Motor neuron (in vitro differentiated cells): ENCODE data around the gene ITPKC. TPM values are rescaled to one million over a fixed set of nuclear protein-coding genes. Genes with fewer than 3 reads are reported as not detected.

Source experiments
- ATAC-seq, 8 experiments: fragments of 200-7000 bp; cut with Tn5 transposase; replicated peaks in 6 of 8; 2 replicates each; pipeline ENCODE4 v1.8.0; 2021; ENCODE audit warnings: mild to moderate bottlenecking in 8 of 8, moderate library complexity in 8 of 8
- H3K27ac ChIP-seq, 2 donors: fragments of 250-450 bp; sonication (Bioruptor Pico); 2 replicates each; pipeline ENCODE4 v1.9.0; 2021; ENCODE audit warnings: antibody characterized with exemption in 2 of 2, mild to moderate bottlenecking in 2 of 2, moderate library complexity in 1 of 2
- H3K4me1 ChIP-seq, 2 donors: fragments of 250-450 bp; sonication (Bioruptor Pico); replicated peaks in 1 of 2; 2 replicates each; pipeline ENCODE4 v1.6.1; 2021; ENCODE audit warnings: antibody characterized with exemption in 2 of 2, mild to moderate bottlenecking in 2 of 2, moderate library complexity in 1 of 2
- H3K4me3 ChIP-seq, 5 donors: fragments of 250-450 bp; sonication (Bioruptor Pico); 2 replicates each; pipeline ENCODE4 v1.9.0; 2021; ENCODE audit warnings: antibody characterized with exemption in 5 of 5, mild to moderate bottlenecking in 5 of 5, moderate library complexity in 4 of 5
- WGBS, 10 experiments: fragments of 450-650 bp; shearing (Covaris generic); methylation state at CpG; one replicate each; pipeline ENCODE4 v1.0.0; 2022; 5-methylcytosine and 5-hydroxymethylcytosine counted together
- in situ Hi-C, 9 experiments: fragments of 400-800 bp; cut with MboI; loops; one replicate each; pipeline ENCODE4 v1.15.0; 2021; ENCODE audit warnings: low sequenced_read_pairs in 9 of 9, low pct_unique_long_range_greater_than_20kb in 2 of 9; ENCODE audit not compliant: unreplicated experiment in 9 of 9
- total RNA-seq, 8 experiments: library from RNA; unstranded; fragments of 300-600 nt; gene quantifications; 2 replicates each; pipeline versions ENCODE4 v1.2.3 to v1.2.4, GENCODE V29; 2022

The ITPKC gene
- total RNA-seq, 8 experiments from 2014 or later, result 7.8 to 13.1 (median 9.2) TPM

DNA sequence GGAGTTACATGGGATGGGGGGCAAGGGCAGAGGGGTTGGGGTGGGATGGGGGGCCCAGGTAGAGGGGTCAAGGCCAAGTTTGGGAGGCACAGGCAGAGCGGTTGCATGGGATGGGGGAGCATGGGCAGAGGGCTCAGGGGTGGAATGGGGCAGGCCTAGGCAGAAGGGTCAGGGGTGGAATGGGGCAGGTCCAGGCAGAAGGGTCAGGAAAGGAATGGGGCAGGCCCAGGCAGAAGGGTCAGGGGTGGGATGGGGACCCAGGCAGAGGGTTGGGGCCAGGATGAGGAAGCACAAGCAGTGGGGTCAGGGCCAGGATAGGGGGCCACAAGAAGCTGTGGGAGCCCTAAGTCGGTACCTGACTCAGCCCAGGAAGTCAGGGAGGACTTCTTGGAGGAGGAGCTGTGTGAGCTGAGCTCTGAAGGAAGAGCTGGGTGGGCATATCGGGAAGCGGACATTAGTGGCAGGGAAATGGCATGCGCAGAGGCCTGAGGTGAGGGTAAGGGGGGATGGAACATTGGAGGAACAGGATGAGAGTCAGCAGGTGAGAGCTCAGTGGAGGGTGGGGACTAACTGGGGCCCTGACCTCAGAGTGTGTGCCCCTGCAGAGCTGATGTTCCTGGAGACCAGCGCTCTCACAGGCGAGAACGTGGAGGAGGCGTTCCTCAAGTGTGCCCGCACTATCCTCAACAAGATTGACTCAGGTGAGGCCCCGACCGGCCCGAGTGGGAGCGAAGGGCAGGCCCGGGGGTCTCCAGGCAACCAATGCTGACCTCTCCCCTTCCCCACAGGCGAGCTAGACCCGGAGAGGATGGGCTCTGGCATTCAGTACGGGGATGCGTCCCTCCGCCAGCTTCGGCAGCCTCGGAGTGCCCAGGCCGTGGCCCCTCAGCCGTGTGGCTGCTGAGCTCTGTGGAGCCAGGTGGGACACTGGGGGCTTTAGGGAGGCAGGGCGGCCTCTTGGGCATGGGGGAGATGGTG, 69.4 kb downstream of the ITPKC start:
- in situ Hi-C loops, result no loop called here
- WGBS, 10 experiments, result 84 to 100% (median 92%) methylated on average over 1 to 8 of the region's 25 CpGs; no CpG with 5 or more reads in 4 of the 10 experiments
- ATAC-seq, result no peak
- H3K4me3 ChIP-seq, result no peak overlapping the region
- H3K4me1 ChIP-seq, result no peaks in the 10 kb centered on the region
- no peak overlapping the region for H3K27ac ChIP-seq

Other genes starting within 250 kb of the ITPKC start
- 10 to 100 TPM in 7 of 8 experiments, 1 to 10 TPM in 1; 10.0 to 37.1 (median 21.2) TPM for gene SHKBP1, start 140.2 kb upstream of the ITPKC start, total RNA-seq
- gene LTBP4, start 115.7 kb upstream of the ITPKC start, total RNA-seq, result 10 to 100 TPM in 7 of 8 experiments, 1 to 10 TPM in 1; 1.8 to 52.8 (median 20.1) TPM
- 10 to 100 TPM in 7 of 8 experiments, 1 to 10 TPM in 1; 7.9 to 26.2 (median 18.3) TPM for gene NUMBL, start 26.5 kb upstream of the ITPKC start, total RNA-seq
- gene COQ8B, start 226 bp upstream of the ITPKC start, total RNA-seq, result 10 to 100 TPM; 27.6 to 53.1 (median 32.8) TPM
- gene ACTMAP, start 33.4 kb downstream of the ITPKC start, total RNA-seq, result 10 to 100 TPM in 1 of 8 experiments, 1 to 10 TPM in 7; 2.4 to 12.6 (median 3.8) TPM
- 100 to 1,000 TPM in 1 of 8 experiments, 10 to 100 TPM in 7; 32.4 to 112 (median 40.7) TPM for gene SNRPA, start 34.1 kb downstream of the ITPKC start, total RNA-seq
- 1 to 10 TPM in 3 of 8 experiments, under 1 TPM in 1, not detected in 4; 0.90 to 5.0 (median 1.5) TPM for gene MIA, start 58.4 kb downstream of the ITPKC start, total RNA-seq
- 10 to 100 TPM; 14.5 to 23.0 (median 19.4) TPM for gene RAB4B, start 61.1 kb downstream of the ITPKC start, total RNA-seq
- gene EGLN2, start 82.1 kb downstream of the ITPKC start, total RNA-seq, result 10 to 100 TPM; 32.1 to 96.2 (median 65.5) TPM
- 1 to 10 TPM in 3 of 8 experiments, under 1 TPM in 2, not detected in 3; 0.16 to 2.0 (median 1.4) TPM for gene CYP2A6, start 133.3 kb downstream of the ITPKC start, total RNA-seq
- gene CYP2A7, start 165.1 kb downstream of the ITPKC start, total RNA-seq, result 1 to 10 TPM in 1 of 8 experiments, under 1 TPM in 4, not detected in 3; 0.17 to 1.1 (median 0.45) TPM